ENCODE results near the gene DNAH7.

The DNAH7 gene

DNA sequence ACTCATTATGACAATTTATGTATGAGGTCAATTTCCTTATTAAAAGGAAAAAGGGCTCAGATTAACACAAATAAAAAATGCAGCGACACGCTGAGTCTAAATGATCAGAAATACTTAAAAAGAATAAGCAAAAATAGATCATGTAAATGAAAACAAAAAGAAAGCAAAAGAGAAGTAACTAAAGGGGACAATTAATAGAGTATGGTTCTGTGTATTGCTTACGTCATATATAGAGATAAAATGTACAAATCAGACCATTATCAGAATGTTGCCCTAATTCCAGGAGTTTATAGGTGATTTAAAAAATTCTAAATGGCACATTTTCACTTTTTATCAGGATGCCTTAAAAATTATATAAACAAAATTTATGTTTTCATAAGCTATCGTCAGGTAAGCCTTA is 189.5 kb downstream of the DNAH7 start:
- Histone ChIP-seq H3K4me1 (ENCODE audit: control insufficient read depth, insufficient read depth, low read length) (no peaks in the 10 kb centered on the region), H3K36me3 (ENCODE audit: control insufficient read depth, insufficient read depth, low read length) (no peaks in the 10 kb centered on the region), H3K9me3 (ENCODE audit: control insufficient read depth, low read length) (no peaks in the 10 kb centered on the region), H3K27me3 (ENCODE audit: control insufficient read depth, insufficient read depth, low read length) (no peaks in the 10 kb centered on the region), H3K9ac (ENCODE audit: low read length) (no peak overlapping the region), H3K4me3 (ENCODE audit: low read length) (no peak overlapping the region)

DNA sequence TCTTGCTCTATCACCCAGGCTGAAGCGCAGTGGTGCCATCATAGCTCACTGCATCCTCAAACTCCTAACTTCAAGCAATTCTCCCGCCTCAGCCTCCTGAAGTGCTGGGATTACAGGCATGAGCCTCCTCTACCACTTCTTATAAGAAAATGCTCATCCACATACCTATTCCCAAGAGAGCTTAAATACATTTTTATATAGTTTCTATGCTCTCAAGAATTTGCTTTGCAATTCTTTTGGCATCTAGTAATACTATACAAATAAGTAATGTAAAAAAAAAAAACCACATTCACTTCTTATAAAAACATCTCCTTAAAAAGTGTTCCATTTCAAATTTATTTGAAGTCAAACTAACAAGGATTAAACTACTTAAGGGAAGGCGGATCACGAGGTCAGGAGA is 197.3 kb downstream of the DNAH7 start:
- Histone ChIP-seq H3K9me3 (ENCODE audit: control insufficient read depth, low read length) (no peaks in the 10 kb centered on the region), H3K4me1 (ENCODE audit: control insufficient read depth, insufficient read depth, low read length) (no peaks in the 10 kb centered on the region), H3K4me3 (ENCODE audit: low read length) (no peak overlapping the region), H3K9ac (ENCODE audit: low read length) (no peak overlapping the region), H3K36me3 (ENCODE audit: control insufficient read depth, insufficient read depth, low read length) (no peaks in the 10 kb centered on the region), H3K27me3 (ENCODE audit: control insufficient read depth, insufficient read depth, low read length) (no peaks in the 10 kb centered on the region)

DNA sequence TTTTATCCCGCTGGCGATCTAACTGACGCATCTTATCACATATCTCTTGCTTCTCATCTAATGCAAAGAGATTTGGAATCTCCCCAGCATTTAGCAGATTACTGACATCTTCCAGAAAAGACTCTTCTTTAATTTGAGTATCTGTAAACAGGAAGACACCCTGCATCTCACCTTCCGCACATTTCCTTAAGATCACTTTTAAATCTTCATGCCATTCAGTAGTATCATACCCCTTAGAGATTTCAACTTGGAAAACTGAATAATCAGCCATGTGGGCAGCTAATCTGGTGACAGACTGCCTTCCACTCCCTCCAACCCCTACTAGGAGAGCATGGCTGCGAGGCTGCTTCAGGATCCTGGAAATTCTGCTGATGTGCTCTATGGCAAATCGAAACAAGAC is 204.3 kb downstream of the DNAH7 start:
- Histone ChIP-seq H3K9me3 (ENCODE audit: control insufficient read depth, low read length) (no peaks in the 10 kb centered on the region), H3K4me1 (ENCODE audit: control insufficient read depth, insufficient read depth, low read length) (no peaks in the 10 kb centered on the region), H3K4me3 (ENCODE audit: low read length) (no peak overlapping the region), H3K36me3 (ENCODE audit: control insufficient read depth, insufficient read depth, low read length) (no peaks in the 10 kb centered on the region), H3K27me3 (ENCODE audit: control insufficient read depth, insufficient read depth, low read length) (no peaks in the 10 kb centered on the region), H3K9ac (ENCODE audit: low read length) (no peak overlapping the region)

DNA sequence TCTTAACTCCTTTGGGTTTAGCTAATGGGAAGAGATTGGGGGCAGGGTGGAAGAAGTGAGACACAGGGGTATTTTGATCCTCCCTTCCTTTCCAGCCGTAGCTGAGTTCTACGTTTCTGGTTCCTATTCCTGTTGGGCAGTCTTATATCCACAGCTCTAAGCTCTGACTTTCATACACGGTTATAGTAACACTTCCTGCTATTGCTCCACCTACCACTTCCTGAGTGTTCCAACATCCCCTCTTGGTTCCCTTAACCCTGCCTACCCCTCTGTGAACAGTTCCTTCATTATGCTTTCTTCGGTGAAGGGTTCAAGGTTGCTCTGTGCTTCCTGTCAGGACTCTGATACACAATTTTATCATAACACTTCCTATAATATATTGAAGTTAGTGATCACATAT is 205.1 kb downstream of the DNAH7 start:
- H3K27me3 ChIP-seq (ENCODE audit: control insufficient read depth, insufficient read depth, low read length), result no peaks in the 10 kb centered on the region
- H3K36me3 ChIP-seq (ENCODE audit: control insufficient read depth, insufficient read depth, low read length), result no peaks in the 10 kb centered on the region

DNA sequence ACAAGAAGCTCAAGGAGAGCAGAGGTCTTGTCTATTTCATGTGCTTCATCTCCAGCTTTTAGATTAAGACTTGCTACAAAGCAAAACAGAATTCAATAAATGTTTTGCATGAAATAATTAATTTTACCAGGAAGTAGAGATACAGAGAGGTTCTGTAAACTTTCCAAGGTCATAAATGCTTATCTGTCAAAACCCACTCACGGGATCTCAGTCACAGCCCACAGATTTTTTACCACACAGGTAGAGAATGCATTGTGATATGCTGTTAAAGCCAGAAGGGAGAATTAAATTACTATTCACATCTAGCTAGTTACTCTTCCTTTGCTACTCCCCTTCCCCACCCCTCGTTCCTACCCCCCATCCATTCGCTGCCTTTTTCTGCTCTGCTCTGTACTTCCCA is 205.5 kb downstream of the DNAH7 start:
- H3K27me3 ChIP-seq (ENCODE audit: control insufficient read depth, insufficient read depth, low read length), result no peaks in the 10 kb centered on the region
- no peaks in the 10 kb centered on the region for H3K9me3 ChIP-seq (ENCODE audit: control insufficient read depth, low read length)
- no peak overlapping the region for H3K9ac ChIP-seq (ENCODE audit: low read length)
- no peak overlapping the region for H3K4me3 ChIP-seq (ENCODE audit: low read length)
- no peaks in the 10 kb centered on the region for H3K4me1 ChIP-seq (ENCODE audit: control insufficient read depth, insufficient read depth, low read length)
- no peaks in the 10 kb centered on the region for H3K36me3 ChIP-seq (ENCODE audit: control insufficient read depth, insufficient read depth, low read length)

More for the DNA sequence above, 205.1 kb downstream of the DNAH7 start:
- H3K4me3 ChIP-seq (ENCODE audit: low read length), result no peak overlapping the region
- no peaks in the 10 kb centered on the region for H3K9me3 ChIP-seq (ENCODE audit: control insufficient read depth, low read length)
- no peak overlapping the region for H3K9ac ChIP-seq (ENCODE audit: low read length)
- no peaks in the 10 kb centered on the region for H3K4me1 ChIP-seq (ENCODE audit: control insufficient read depth, insufficient read depth, low read length)

GRCh38 chr2:195861821-195862220 is 206.8 kb downstream of the DNAH7 start:
- Histone ChIP-seq H3K9me3 (ENCODE audit: control insufficient read depth, low read length) (no peaks in the 10 kb centered on the region), H3K4me1 (ENCODE audit: control insufficient read depth, insufficient read depth, low read length) (no peaks in the 10 kb centered on the region), H3K9ac (ENCODE audit: low read length) (no peak overlapping the region), H3K36me3 (ENCODE audit: control insufficient read depth, insufficient read depth, low read length) (no peaks in the 10 kb centered on the region), H3K27me3 (ENCODE audit: control insufficient read depth, insufficient read depth, low read length) (no peaks in the 10 kb centered on the region), H3K4me3 (ENCODE audit: low read length) (no peak overlapping the region)

- Histone ChIP-seq H3K27me3 (ENCODE audit: control insufficient read depth, insufficient read depth, low read length) (no peaks in the 10 kb centered on the region), H3K4me1 (ENCODE audit: control insufficient read depth, insufficient read depth, low read length) (no peaks in the 10 kb centered on the region), H3K9me3 (ENCODE audit: control insufficient read depth, low read length) (no peaks in the 10 kb centered on the region), H3K9ac (ENCODE audit: low read length) (no peak overlapping the region), H3K4me3 (ENCODE audit: low read length) (no peak overlapping the region), H3K36me3 (ENCODE audit: control insufficient read depth, insufficient read depth, low read length) (no peaks in the 10 kb centered on the region)
Measured at GRCh38 chr2:195859513-195859912, 209.1 kb downstream of the DNAH7 start.

DNA sequence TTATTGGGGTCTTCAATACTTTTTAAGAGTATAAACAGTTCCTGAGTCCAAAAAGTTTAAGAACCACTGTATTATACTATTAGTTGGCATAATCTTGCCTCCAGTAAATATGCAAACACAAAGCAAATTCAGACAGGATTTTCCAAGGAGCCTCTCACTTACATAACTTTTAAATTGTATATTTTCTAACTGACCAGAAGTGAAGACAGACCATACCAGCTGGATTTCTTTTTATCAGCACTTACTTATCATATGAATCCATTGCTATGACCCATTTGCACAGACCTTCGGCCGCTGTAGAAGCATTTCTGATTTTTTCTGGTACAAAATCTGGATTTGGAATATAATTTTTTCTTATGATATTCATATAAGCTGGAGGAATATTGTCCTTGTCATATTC is 211.5 kb downstream of the DNAH7 start:
- H3K4me3 ChIP-seq (ENCODE audit: low read length), result no peak overlapping the region
- no peaks in the 10 kb centered on the region for H3K9me3 ChIP-seq (ENCODE audit: control insufficient read depth, low read length)
- no peaks in the 10 kb centered on the region for H3K36me3 ChIP-seq (ENCODE audit: control insufficient read depth, insufficient read depth, low read length)
- H3K4me1 ChIP-seq (ENCODE audit: control insufficient read depth, insufficient read depth, low read length), result no peaks in the 10 kb centered on the region
- no peaks in the 10 kb centered on the region for H3K27me3 ChIP-seq (ENCODE audit: control insufficient read depth, insufficient read depth, low read length)
- H3K9ac ChIP-seq (ENCODE audit: low read length), result no peak overlapping the region

GRCh38 chr2:195850764-195851163 is 217.9 kb downstream of the DNAH7 start:
- no peaks in the 10 kb centered on the region for H3K9me3 ChIP-seq (ENCODE audit: control insufficient read depth, low read length)
- H3K36me3 ChIP-seq (ENCODE audit: control insufficient read depth, insufficient read depth, low read length), result no peaks in the 10 kb centered on the region
- no peak overlapping the region for H3K4me3 ChIP-seq (ENCODE audit: low read length)
- H3K27me3 ChIP-seq (ENCODE audit: control insufficient read depth, insufficient read depth, low read length), result no peaks in the 10 kb centered on the region
- no peak overlapping the region for H3K9ac ChIP-seq (ENCODE audit: low read length)
- no peaks in the 10 kb centered on the region for H3K4me1 ChIP-seq (ENCODE audit: control insufficient read depth, insufficient read depth, low read length)

- Histone ChIP-seq H3K27me3 (ENCODE audit: control insufficient read depth, insufficient read depth, low read length) (no peaks in the 10 kb centered on the region), H3K9ac (ENCODE audit: low read length) (no peak overlapping the region), H3K4me1 (ENCODE audit: control insufficient read depth, insufficient read depth, low read length) (no peaks in the 10 kb centered on the region), H3K4me3 (ENCODE audit: low read length) (no peak overlapping the region), H3K9me3 (ENCODE audit: control insufficient read depth, low read length) (no peaks in the 10 kb centered on the region), H3K36me3 (ENCODE audit: control insufficient read depth, insufficient read depth, low read length) (no peaks in the 10 kb centered on the region)
Measured at GRCh38 chr2:195848119-195848899, 220.3 kb downstream of the DNAH7 start.

DNA sequence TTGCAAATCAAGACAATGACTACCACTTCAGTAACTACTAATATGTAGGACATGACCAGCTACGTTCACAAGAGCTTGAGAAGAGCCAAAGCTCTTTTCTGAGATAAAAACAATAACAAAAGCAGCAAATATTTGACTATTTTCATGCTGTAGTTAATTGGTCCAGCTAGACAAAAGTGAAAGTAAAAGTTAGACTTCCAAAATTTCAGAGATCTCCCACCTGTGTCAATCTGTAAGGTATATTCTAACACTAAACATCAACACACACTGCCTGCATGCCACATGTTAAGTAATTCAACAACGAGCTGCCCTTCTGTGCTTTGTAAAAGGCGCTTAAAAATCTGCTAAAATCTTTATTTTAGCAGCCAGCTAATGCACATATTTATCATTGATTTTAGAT is 225.7 kb downstream of the DNAH7 start:
- no peaks in the 10 kb centered on the region for H3K36me3 ChIP-seq (ENCODE audit: control insufficient read depth, insufficient read depth, low read length)
- no peaks in the 10 kb centered on the region for H3K9me3 ChIP-seq (ENCODE audit: control insufficient read depth, low read length)
- no peak overlapping the region for H3K9ac ChIP-seq (ENCODE audit: low read length)
- no peaks in the 10 kb centered on the region for H3K4me1 ChIP-seq (ENCODE audit: control insufficient read depth, insufficient read depth, low read length)
- no peaks in the 10 kb centered on the region for H3K27me3 ChIP-seq (ENCODE audit: control insufficient read depth, insufficient read depth, low read length)
- no peak overlapping the region for H3K4me3 ChIP-seq (ENCODE audit: low read length)

DNA sequence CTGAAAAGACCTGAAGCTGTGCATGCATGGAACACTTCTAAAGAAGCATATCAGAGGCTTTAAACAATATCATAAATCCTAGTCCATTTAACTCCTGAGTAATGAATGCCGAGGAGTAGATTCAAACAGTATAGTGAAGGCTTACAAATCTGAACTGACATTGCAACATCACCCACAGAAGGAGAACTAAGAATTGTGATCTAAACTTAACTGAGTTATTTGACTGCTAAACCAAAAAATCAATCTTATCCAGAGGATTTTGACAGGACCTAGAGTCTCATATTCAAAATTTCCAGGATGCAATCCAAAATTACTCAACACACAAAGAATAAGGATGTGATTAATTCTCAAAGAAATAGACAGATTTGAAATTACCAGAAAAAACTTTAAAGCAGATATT is 230.6 kb downstream of the DNAH7 start:
- no peak overlapping the region for H3K9ac ChIP-seq (ENCODE audit: low read length)
- H3K27me3 ChIP-seq (ENCODE audit: control insufficient read depth, insufficient read depth, low read length), result no peaks in the 10 kb centered on the region
- H3K4me3 ChIP-seq (ENCODE audit: low read length), result no peak overlapping the region
- no peaks in the 10 kb centered on the region for H3K9me3 ChIP-seq (ENCODE audit: control insufficient read depth, low read length)
- no peaks in the 10 kb centered on the region for H3K36me3 ChIP-seq (ENCODE audit: control insufficient read depth, insufficient read depth, low read length)
- H3K4me1 ChIP-seq (ENCODE audit: control insufficient read depth, insufficient read depth, low read length), result no peaks in the 10 kb centered on the region

- no peaks in the 10 kb centered on the region for H3K9me3 ChIP-seq (ENCODE audit: control insufficient read depth, low read length)
- no peak overlapping the region for H3K4me3 ChIP-seq (ENCODE audit: low read length)
- no peaks in the 10 kb centered on the region for H3K4me1 ChIP-seq (ENCODE audit: control insufficient read depth, insufficient read depth, low read length)
- H3K9ac ChIP-seq (ENCODE audit: low read length), result no peak overlapping the region
- no peaks in the 10 kb centered on the region for H3K36me3 ChIP-seq (ENCODE audit: control insufficient read depth, insufficient read depth, low read length)
- no peaks in the 10 kb centered on the region for H3K27me3 ChIP-seq (ENCODE audit: control insufficient read depth, insufficient read depth, low read length)
Measured at GRCh38 chr2:195836002-195836401, 232.6 kb downstream of the DNAH7 start.
